GM08714 (cell line): ENCODE data around the gene DUSP7.
"Not testable (repeated sequence)": the region's sequence is repeated elsewhere in the genome, so short reads cannot be mapped to it uniquely, and the experiment has no call there.

Experiments
- H3K4me3 ChIP-seq: fragments of 200-500 bp; sonication (Bioruptor generic); 2 replicates; pipeline ENCODE4 v1.5.1; 2014; ENCODE audit warnings: mild to moderate bottlenecking, low read length, inconsistent platforms
- ZNF274 ChIP-seq: IDR thresholded peaks from 2 replicates; pipeline ENCODE4 v1.6.1; 2012; ENCODE audit warnings: mild to moderate bottlenecking, low read depth, low read length

DUSP7 gene

DNA sequence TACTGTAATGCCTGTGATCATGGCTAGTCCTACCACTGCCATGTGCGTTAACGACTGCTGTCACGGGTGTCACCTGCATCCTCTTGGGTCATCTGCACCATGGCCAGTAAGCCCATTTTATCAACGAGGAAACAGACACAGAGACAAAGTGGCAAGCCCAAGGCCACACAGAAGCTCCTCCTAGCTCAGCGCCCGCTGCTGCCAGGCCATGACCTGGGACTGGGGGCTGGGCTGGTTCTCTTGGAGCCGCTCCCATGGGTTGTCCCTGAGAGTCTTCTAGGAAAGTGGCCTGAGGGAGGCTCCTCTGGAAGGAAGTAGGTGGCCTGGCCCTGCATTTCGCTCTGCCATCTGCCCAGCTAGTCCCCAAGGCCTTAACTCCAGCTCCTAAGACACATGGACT is 4.9 kb downstream of the DUSP7 start:
- H3K4me3 ChIP-seq: no peak overlapping the region
- no peak for TF ChIP-seq ZNF274

DNA sequence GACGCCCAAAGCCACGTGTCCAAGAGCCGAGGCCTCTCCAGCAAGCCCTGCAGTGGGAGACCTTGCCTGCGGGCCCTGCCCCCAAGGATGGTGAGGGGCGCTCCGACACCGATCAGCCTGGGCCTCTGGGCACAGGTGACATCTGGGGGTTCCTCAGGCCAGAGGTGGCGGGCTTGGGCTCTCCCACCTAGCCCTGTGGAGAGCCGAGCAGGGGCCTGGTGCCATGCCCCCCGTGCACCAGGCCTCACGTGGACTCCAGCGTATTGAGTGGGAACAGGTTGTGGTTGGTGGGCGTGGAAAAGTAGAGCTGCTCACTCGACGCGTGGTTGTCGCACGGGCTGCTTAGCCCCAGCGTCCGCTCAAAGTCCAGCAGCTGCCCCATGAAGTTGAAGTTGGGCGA is 5.8 kb downstream of the DUSP7 start:
- TF ChIP-seq ZNF274: no peak
- no peak overlapping the region for H3K4me3 ChIP-seq

DNA sequence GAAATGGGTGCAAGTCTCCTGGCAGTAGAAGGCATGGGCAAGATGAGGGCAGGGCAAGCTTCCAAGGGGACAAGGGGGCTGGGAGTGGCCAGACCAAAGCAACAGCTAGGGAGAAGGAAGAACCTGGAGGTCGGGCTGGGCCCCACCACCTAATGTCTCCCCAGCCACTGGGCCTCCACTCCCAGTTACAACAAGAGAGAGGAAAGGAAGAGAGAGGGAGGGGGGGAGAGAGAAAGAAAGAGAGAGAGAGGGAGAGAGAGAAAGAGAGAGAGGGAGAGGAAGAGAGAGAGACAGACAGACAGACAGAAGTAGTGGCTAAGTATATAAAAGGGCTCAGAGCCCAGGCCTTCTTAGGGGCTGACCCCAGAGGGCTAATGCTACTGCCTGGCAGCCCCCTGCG is 6.9 kb downstream of the DUSP7 start:
- H3K4me3 ChIP-seq: no peak overlapping the region
- no peak for TF ChIP-seq ZNF274

DNA sequence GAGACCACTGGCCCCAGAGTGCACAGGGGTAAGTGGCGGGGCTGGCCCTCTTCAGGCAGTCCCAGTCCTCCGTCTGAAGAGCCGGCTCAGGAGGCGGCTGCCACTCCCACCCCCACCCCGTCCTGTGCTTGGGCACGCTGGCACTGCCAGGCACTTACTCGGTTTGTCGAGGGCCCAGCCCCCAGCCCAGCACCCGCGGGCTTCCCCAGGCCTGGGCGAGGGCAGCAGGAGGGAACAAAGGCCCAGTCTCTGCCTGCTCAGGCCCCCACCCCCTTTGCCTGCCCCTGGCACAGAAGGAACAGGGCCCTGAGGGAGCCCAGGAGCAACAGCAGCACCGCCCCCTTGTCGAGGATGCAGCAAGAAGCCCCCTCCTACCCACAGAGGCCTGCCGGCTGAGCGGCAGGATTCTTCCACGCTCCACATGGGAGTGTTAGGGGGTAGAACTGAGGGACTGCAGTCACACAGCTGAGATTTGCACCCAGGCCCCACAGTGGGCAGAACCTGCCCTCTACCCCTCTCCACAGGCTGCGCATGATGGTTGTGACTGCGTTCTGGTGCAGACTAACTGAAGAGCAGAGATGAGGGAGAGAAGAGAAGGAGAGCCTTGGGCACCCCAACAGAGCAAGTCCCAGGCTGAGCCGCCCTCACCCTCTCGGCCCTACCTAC is 8.9 kb downstream of the DUSP7 start:
- no peak overlapping the region for H3K4me3 ChIP-seq
- TF ChIP-seq ZNF274: no peak

DNA sequence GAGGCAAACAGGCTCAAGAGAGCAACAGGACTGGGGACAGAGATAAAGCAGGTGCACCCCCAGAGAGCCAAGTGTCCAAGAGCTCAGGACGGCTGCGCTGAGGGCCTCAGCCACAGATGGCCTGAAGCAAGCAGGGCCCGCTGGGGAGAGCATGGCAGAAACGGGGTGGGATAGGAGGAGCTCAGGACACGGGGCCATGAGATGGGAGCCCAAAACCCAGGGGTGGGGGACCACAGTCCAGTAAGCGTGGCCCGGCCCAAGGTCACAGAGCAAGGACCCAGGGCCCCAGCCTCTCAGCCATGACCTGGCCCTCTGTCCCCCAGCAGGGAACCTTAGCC is 9.5 kb downstream of the DUSP7 start:
- no peak for TF ChIP-seq ZNF274
- H3K4me3 ChIP-seq: no peak overlapping the region

DNA sequence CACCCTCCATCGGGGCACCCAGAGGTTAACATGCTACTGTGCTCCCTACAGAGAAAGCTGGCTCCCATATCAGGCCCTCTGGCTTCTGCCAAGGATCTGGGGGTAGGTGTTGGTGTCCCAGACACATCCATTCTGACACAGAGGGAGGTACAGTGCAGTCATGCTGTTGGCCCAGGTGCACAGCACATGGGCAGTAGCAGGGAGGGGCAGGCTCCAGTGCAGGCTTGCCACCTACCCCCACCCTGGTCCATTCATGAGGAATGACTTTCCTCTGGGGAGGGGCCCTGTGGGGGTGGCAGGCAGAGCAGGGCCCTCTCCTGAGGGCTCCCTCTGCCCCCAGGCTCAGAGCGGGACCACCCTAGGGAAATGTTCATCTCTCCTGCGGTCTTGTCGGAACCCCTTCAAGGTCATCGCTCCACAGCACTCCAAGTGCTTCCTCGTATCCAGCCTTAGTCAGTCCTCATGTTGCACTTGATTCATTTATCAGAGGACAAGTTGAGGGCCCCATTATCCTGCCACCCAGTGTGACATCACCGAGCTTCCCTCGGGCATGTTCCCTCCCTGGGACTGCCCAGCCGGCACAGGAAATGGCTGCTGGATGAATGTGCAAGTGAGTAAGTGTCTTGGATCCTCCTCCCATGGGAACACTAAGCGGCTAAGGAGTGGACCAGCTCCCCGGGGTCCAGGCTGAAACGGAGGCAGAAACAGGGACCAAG is 10.0 kb downstream of the DUSP7 start:
- no peak for TF ChIP-seq ZNF274
- no peak overlapping the region for H3K4me3 ChIP-seq

DNA sequence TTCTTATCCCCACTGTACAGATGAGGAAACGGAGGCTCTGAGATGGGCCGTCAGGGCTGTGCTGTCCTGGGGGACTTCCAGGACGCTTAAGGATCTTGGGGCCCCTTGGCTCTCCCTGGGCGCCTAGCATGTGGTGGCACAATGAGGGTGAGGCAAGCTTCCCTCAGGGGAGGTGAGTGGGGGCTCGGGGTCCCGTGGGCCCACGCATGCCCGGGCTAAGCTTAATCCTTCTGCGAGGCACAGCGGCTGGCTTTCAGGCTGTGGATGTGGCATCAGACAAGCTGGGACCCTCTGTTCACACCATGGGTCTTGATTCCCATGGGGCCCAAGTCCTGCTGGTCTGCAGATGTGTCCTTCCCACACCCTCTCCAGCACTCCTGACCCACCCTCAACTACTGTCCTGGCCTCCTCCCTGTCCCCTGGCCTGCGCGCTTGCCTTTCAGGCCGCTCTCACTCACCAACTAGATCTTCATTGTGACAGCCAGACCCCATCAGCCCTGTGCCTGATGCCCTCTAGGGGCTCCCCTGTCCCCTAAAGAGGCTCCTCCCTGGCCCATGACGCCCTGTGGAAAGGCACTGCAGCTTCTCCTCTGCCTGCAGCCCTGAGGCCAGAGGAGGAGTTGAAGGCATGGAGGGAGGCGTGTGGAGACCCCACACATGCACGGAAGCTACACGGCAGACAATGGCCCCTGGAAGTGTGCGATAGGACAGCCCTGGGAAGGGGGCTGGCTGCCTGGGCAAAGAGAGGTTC is 11.3 kb downstream of the DUSP7 start:
- H3K4me3 ChIP-seq: no peak overlapping the region
- TF ChIP-seq ZNF274: no peak

DNA sequence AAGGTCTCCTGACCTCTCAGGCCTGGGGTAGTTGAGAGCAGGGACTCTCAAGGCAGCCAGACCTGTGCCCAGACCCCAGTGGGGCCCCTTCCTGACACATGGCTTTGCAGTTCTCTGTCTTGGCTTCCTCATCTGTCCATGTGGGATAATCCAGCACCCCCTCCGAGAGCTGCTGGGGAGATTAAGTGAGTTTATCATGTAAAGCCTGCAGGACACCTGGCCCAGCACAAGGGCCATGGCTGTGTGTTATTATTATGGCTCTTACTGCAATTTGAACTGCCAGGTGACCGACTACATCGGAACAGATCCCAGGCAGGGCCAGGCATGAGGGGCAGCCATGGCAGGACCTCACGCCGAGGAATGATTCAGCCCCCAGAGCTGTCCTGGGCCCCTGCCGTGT is 12.6 kb downstream of the DUSP7 start:
- H3K4me3 ChIP-seq: no peak overlapping the region
- TF ChIP-seq ZNF274: no peak

DNA sequence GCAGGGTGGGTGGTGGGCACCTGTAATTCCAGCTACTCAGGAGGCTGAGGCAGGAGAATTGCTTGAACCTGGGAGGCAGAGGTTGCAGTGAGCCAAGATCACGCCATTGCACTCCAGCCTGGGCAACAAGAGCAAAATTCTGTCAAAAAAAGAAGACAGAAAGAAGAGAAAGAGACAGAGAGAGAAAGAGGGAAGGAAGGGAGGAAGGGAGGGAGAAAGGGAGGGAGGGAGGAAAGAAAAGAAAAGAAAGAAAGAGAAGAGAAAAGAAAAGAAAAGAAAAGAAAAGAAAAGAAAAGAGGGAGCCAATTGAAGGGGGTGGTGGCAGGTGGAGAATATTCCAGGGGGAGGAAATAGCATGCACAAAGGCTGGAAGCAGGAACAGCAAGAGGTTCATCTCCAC is 13.3 kb downstream of the DUSP7 start:
- H3K4me3 ChIP-seq: not testable (repeated sequence)

DNA sequence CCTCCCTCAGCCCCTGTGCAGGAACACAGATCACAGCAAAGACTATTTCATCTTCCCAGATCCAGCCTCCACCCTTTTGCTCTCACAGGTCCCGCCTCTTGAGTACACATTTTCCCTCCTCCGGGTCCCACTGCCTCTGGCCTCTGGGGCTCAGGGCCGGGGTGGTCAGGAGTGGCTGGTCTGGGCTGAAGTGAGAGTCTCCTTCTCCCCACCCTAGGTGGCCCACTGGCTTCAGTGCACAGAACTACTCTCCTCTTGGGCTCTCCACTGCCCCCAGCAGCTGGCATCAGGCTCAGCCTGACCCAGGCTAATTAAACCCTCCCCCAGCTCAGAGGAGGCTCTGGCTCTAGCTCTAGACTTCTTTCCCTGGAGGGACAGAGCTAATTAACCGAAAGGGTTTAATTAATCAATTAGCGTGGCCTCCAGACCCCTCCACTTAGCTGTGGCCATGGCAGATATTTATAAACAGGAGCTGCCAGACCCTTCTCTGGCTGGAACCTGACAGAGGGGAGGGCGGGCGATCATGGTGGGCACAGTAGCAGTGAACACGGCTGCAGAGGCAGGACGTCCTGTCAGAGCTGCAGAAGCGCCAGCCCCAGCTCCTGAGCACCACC is 15.1 kb downstream of the DUSP7 start:
- no peak overlapping the region for H3K4me3 ChIP-seq
- TF ChIP-seq ZNF274: no peak

DNA sequence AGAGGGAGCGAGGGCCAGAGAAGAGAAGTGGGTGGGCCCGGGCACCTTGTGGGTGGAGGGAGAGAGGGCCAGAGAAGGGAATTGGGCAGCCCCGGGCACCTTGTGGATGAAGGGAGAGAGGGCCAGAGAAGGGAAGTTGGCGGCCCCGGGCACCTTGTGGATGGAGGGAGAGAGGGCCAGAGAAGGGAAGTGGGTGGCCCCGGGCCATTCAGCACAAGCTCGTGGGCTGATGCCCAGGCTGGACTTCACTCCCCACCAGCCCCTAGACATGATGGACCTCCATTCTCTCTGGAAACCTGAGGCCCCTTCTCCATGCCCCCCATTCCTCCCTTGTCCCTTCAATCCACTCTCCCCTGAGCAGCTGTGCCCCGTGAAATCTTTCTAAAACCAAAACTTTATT is 15.8 kb downstream of the DUSP7 start:
- no peak for TF ChIP-seq ZNF274
- H3K4me3 ChIP-seq: no peak overlapping the region

DNA sequence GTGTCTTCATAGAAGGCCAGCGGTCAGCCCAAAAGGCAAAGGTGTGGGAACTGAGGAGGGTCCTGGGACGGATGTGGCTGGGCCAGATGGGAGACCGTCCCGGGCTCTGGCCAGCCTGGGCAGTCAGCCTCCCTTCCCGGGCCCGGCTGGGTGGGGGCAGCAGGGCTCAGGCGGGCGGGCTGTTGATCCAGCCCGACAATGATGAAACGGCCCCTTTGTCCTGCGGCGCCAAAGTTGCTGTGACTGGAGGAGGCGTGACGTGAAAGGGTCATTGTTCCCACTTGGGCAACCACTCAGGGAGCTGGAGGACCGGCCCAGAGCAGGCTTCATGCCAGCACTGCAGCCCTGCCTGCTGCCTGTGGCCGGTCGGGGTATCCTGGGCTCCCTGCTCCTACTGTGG is 16.5 kb downstream of the DUSP7 start:
- H3K4me3 ChIP-seq: no peak overlapping the region
- TF ChIP-seq ZNF274: no peak

DNA sequence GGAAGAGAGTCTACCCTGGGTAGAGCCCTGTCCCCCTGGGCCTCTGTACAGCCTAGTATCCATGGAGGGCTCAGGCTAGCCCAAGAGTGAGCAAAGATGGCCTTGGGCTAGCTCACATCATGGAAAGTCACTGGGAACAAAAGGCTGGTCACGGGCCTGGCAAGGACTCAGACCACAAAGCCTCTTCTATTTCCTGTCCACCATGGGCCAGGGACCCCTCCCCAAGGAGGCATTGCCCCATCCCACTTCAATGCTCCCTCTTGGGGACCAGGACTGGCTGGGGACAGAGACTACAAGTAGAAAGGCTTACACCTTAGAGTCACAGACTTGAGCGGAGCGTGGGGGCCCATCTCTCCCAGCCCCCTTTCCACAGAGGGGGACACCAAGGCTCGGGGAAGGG is 16.9 kb downstream of the DUSP7 start:
- no peak for TF ChIP-seq ZNF274

DNA sequence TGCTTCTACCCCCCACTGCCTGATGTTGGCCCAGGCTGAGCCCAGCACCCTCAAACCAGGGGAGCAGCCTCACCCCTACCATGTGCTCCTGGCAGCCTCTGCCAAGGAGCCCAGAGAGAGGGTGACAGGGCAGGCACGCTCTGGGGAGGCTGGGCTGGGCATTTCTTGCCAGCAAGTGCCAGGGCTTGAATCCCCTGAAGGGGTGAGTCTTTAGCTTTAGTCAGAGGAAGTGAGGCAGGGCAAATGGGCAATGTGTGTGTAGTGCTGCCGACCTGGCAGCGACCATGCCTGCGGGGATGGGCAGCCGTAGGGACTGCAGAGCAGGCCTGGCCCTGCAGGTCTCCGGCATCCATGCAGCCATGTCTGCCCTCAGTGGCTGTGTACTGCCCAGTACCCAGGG is 18.1 kb downstream of the DUSP7 start:
- TF ChIP-seq ZNF274: no peak
- no peak overlapping the region for H3K4me3 ChIP-seq

More for the DNA sequence above, 16.9 kb downstream of the DUSP7 start:
- no peak overlapping the region for H3K4me3 ChIP-seq

DNA sequence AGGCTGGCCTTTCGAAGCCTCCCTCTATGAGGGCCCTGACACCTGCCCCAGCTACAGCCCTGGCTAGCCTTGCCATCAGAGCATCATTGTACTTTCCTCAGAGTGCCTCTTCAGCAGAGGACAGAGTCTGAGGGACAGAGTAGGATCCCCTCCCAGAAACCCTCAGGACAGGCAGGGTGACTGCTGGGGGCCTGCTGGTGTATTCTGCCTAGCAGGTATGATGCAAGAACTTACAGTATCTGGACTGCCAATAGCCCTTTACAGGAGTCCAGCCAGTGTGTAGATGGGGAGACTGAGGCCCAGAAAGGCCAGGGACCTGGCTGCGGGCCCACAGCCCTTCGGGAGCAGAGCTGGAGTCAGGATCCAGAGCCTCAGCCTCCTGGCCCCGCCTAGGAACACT is 19.1 kb downstream of the DUSP7 start:
- no peak for TF ChIP-seq ZNF274
- H3K4me3 ChIP-seq: no peak overlapping the region
